ENCODE results near the gene APMAP. TPM values are rescaled to one million over a fixed set of nuclear protein-coding genes. Genes with fewer than 3 reads are reported as not detected.

Gene APMAP
- total RNA-seq, 1 donor = 40.7 TPM

DNA sequence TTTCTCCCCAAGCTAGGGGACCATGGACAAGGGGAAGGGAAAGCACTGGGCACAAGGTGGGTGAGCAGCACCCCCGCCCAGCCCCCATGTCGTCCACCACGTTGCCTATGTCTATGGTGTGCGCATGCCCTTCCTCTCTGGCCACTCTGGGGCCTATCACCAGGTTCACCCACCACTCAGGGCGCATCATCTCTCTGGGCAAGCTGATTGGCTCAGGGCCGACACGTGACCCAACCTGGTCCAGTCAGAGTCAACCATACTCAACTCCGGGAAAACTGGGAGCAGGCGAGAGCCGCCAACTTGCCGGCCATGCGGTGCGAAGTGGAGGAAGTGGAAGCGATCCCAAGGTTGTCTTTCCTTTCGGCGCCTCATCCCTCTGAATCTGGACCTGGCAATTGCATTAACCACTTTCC is 39.5 kb upstream of the APMAP start:
- H3K4me3 ChIP-seq (ENCODE audit: low read depth, low read length) = no peak overlapping the region
- TF ChIP-seq, protein P1, sequence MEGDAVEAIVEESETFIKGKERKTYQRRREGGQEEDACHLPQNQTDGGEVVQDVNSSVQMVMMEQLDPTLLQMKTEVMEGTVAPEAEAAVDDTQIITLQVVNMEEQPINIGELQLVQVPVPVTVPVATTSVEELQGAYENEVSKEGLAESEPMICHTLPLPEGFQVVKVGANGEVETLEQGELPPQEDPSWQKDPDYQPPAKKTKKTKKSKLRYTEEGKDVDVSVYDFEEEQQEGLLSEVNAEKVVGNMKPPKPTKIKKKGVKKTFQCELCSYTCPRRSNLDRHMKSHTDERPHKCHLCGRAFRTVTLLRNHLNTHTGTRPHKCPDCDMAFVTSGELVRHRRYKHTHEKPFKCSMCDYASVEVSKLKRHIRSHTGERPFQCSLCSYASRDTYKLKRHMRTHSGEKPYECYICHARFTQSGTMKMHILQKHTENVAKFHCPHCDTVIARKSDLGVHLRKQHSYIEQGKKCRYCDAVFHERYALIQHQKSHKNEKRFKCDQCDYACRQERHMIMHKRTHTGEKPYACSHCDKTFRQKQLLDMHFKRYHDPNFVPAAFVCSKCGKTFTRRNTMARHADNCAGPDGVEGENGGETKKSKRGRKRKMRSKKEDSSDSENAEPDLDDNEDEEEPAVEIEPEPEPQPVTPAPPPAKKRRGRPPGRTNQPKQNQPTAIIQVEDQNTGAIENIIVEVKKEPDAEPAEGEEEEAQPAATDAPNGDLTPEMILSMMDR (IDR thresholded peaks at IDR 0.05; ENCODE audit: insufficient read depth, low read length) = no peak
- DNase-seq (ENCODE audit: low read depth) = no peak

DNA sequence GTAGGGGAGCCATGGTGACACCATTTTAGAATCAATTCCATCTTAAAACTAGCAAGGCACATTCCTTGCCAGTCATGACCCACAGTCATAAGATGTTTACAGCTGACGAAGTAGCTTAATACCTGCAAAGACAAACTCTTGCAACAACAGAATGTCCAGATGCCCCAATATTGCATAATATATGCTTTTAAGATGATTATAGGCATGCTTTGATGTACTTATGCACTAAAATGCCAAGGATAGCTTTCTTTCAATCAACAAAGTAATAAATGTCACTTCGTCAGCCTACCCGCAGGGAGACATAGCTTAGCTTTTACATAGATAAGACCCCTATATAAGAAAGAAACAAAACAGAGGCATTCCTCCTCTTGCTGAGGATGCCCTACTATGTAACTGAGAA is 38.7 kb upstream of the APMAP start:
- no peak for DNase-seq (ENCODE audit: low read depth)
- TF ChIP-seq, protein P1 (IDR thresholded peaks at IDR 0.05; ENCODE audit: insufficient read depth, low read length) = no peak
- no peak overlapping the region for H3K4me3 ChIP-seq (ENCODE audit: low read depth, low read length)

DNA sequence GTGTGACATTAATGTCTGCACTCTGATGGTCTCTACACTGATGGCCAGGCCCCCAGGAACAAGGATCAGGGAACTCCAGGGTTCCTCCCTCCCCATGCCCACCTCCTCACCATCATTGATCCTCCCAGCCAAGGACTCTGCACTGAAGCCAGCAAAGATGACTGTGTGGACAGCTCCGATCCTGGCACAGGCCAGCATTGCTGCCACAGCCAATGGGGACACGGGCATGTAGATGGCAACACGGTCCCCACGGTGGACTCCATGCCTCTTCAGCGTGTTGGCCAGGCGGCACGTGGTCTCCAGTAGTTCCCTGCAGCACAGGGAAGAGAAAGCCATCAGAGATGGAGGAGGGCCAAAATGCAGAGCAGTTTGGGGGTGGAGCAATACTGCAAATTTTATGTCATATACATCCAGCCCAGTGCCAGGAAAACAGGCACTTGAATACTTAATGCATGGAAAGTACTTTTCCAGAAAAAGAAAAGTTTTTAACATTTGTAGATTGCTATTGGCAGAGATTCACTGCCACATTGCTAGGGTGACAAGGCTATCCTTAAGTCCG is 38.2 kb upstream of the APMAP start:
- DNase-seq (ENCODE audit: low read depth) = no peak
- no peak overlapping the region for H3K4me3 ChIP-seq (ENCODE audit: low read depth, low read length)
- TF ChIP-seq, protein P1 (IDR thresholded peaks at IDR 0.05; ENCODE audit: insufficient read depth, low read length) = no peak

DNA sequence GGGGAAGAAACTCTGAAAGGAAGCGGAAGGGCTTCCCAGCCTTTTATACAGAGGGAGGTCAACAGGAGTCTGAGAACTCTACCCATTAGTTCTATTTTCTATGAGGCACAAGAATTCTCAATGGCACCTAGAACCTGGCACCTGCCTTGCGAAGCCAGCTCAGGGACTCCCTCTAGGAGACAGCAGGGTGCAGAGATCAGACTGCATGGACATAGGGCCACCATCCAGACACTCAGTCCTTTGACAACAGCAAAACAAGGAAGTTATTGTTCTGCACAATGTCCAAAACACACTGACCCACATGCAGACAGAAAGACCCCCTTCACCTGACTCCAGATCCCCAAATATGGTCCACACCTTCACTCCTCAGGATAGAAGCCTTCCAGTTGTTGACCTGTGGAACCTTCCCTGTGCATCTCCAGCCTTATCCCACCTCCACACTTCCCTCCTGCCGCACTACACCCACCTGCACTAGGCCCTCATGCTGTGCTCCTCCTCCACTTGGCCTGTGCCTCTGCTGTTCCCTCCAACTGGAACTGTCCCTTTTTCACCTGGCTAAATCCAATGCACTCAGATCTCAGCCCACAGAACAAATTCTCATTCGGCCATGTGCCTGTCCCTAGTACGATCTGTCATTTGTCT is 37.6 kb upstream of the APMAP start:
- H3K4me3 ChIP-seq (ENCODE audit: low read depth, low read length) = no peak overlapping the region
- DNase-seq (ENCODE audit: low read depth) = no peak
- TF ChIP-seq, protein P1 (IDR thresholded peaks at IDR 0.05; ENCODE audit: insufficient read depth, low read length) = no peak

DNA sequence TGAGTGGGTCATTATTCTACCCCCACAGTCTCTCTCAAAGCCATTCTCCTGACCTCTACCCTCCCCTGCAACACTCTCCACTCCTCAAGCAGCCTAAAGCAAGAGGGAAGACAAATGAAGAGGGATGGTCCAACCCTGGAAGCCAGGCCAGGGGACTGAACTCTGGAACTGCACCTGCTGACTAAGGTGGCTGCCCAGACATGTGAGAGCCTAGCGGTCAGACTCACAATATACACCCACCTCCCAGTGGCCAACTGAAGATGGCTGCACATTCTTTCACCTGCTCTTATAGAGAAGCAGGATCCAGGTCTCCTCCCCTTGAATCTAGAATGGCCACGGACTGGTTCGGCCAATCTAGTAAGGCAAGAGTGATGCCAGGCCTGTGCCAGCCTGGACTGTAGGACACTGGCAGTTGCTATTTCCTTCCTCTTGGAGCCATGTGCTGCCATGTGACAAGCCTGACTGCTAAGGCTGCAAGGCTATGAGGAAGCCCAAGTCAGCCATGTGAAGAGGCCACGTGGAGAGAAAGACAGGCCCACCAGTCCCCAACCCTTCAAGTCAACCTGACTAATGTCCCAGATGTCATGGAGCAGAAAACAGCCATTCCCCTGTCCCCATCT is 33.5 kb upstream of the APMAP start:
- H3K4me3 ChIP-seq (ENCODE audit: low read depth, low read length) = no peak overlapping the region
- no peak for DNase-seq (ENCODE audit: low read depth)
- TF ChIP-seq, protein P1 (IDR thresholded peaks at IDR 0.05; ENCODE audit: insufficient read depth, low read length) = no peak

DNA sequence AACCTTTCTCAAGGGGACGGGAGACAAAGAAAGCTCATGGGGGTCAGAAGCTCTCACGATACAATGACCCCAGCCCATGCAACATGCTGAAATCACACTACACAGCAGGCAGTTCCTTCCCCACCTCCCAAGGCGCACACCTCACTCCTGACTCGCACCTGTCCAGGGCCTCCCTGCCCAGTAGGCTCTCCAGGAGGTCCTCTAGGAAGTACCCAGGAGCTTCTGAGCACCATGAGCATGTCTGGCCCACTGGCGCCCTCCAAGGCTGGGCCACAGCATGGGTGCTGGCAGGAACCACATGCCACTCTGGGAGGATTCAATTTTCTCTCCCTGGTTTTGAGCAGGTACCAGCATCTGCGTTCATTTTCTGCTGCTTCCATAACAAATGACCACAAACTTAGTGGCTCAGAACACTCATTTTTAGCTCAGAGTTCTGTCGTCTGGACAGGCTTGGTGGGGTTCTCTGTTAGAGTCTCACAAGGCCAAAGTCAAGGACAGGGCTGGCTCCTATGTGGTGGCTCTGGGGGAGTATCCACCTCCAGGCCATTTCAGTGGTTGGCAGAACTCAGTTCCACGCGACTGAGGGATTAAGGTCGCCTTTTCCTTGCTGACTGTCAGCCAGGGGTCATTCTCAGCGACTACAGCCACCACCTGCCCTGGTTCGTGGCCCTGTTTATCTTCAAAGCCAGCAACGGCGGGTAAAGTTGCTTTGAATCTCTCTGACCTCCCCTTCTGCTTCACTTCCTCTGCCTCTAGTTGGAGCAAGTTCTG is 32.7 kb upstream of the APMAP start:
- no peak for DNase-seq (ENCODE audit: low read depth)
- TF ChIP-seq, protein P1 (IDR thresholded peaks at IDR 0.05; ENCODE audit: insufficient read depth, low read length) = no peak
- H3K4me3 ChIP-seq (ENCODE audit: low read depth, low read length) = no peak overlapping the region

All from fibroblast of the aortic adventitia (primary cell).